ENCODE results near the gene IFIH1.

Gene IFIH1

GRCh38 chr2:162234620-162235462 is 83.6 kb downstream of the IFIH1 start:
- no peaks in the 10 kb centered on the region for H3K9me3 ChIP-seq (ENCODE audit: low read length)
- no peaks in the 10 kb centered on the region for H3K36me3 ChIP-seq (ENCODE audit: insufficient read depth, low read length)
- H3K9ac ChIP-seq (ENCODE audit: low read length): no peak overlapping the region
- H3K27ac ChIP-seq (ENCODE audit: low read depth, low read length): no peak overlapping the region
- H3K27me3 ChIP-seq (ENCODE audit: control insufficient read depth in 1 of 2, insufficient read depth in 2 of 2, low read length in 2 of 2): no peaks in the 10 kb centered on the region
- no peaks in the 10 kb centered on the region for H3K4me1 ChIP-seq (ENCODE audit: insufficient read depth, low read length)
- no peak overlapping the region for H3K4me3 ChIP-seq (ENCODE audit: low read depth in 1 of 2, low read length in 2 of 2)

- Histone ChIP-seq H3K4me1 (ENCODE audit: insufficient read depth, low read length) (no peaks in the 10 kb centered on the region), H3K9me3 (ENCODE audit: low read length) (no peaks in the 10 kb centered on the region), H3K4me3 (ENCODE audit: low read depth in 1 of 2, low read length in 2 of 2) (no peak overlapping the region), H3K36me3 (ENCODE audit: insufficient read depth, low read length) (no peaks in the 10 kb centered on the region), H3K9ac (ENCODE audit: low read length) (no peak overlapping the region), H3K27me3 (ENCODE audit: control insufficient read depth in 1 of 2, insufficient read depth in 2 of 2, low read length in 2 of 2) (no peaks in the 10 kb centered on the region), H3K27ac (ENCODE audit: low read depth, low read length) (no peak overlapping the region)
Measured at GRCh38 chr2:162233197-162233596, 85.3 kb downstream of the IFIH1 start.

- Histone ChIP-seq H3K9me3 (ENCODE audit: low read length) (no peaks in the 10 kb centered on the region), H3K27ac (ENCODE audit: low read depth, low read length) (no peak overlapping the region), H3K27me3 (ENCODE audit: control insufficient read depth in 1 of 2, insufficient read depth in 2 of 2, low read length in 2 of 2) (no peaks in the 10 kb centered on the region), H3K9ac (ENCODE audit: low read length) (no peak overlapping the region), H3K4me1 (ENCODE audit: insufficient read depth, low read length) (no peaks in the 10 kb centered on the region), H3K36me3 (ENCODE audit: insufficient read depth, low read length) (no peaks in the 10 kb centered on the region), H3K4me3 (ENCODE audit: low read depth in 1 of 2, low read length in 2 of 2) (no peak overlapping the region)
Measured at GRCh38 chr2:162232671-162233070, 85.8 kb downstream of the IFIH1 start.

GRCh38 chr2:162232027-162232426 is 86.5 kb downstream of the IFIH1 start:
- no peak overlapping the region for H3K4me3 ChIP-seq (ENCODE audit: low read depth in 1 of 2, low read length in 2 of 2)
- H3K36me3 ChIP-seq (ENCODE audit: insufficient read depth, low read length): no peaks in the 10 kb centered on the region
- no peak overlapping the region for H3K27ac ChIP-seq (ENCODE audit: low read depth, low read length)
- no peaks in the 10 kb centered on the region for H3K27me3 ChIP-seq (ENCODE audit: control insufficient read depth in 1 of 2, insufficient read depth in 2 of 2, low read length in 2 of 2)
- no peaks in the 10 kb centered on the region for H3K9me3 ChIP-seq (ENCODE audit: low read length)
- no peaks in the 10 kb centered on the region for H3K4me1 ChIP-seq (ENCODE audit: insufficient read depth, low read length)
- H3K9ac ChIP-seq (ENCODE audit: low read length): no peak overlapping the region

GRCh38 chr2:162230761-162231160 is 87.7 kb downstream of the IFIH1 start:
- no peaks in the 10 kb centered on the region for H3K9me3 ChIP-seq (ENCODE audit: low read length)
- H3K4me1 ChIP-seq (ENCODE audit: insufficient read depth, low read length): no peaks in the 10 kb centered on the region
- H3K27me3 ChIP-seq (ENCODE audit: control insufficient read depth in 1 of 2, insufficient read depth in 2 of 2, low read length in 2 of 2): no peaks in the 10 kb centered on the region
- H3K27ac ChIP-seq (ENCODE audit: low read depth, low read length): no peak overlapping the region
- H3K9ac ChIP-seq (ENCODE audit: low read length): no peak overlapping the region
- no peak overlapping the region for H3K4me3 ChIP-seq (ENCODE audit: low read depth in 1 of 2, low read length in 2 of 2)
- H3K36me3 ChIP-seq (ENCODE audit: insufficient read depth, low read length): no peaks in the 10 kb centered on the region

- no peaks in the 10 kb centered on the region for H3K4me1 ChIP-seq (ENCODE audit: insufficient read depth, low read length)
- no peaks in the 10 kb centered on the region for H3K9me3 ChIP-seq (ENCODE audit: low read length)
- H3K9ac ChIP-seq (ENCODE audit: low read length): no peak overlapping the region
- no peak overlapping the region for H3K4me3 ChIP-seq (ENCODE audit: low read depth in 1 of 2, low read length in 2 of 2)
- H3K27ac ChIP-seq (ENCODE audit: low read depth, low read length): no peak overlapping the region
- no peaks in the 10 kb centered on the region for H3K27me3 ChIP-seq (ENCODE audit: control insufficient read depth in 1 of 2, insufficient read depth in 2 of 2, low read length in 2 of 2)
- no peaks in the 10 kb centered on the region for H3K36me3 ChIP-seq (ENCODE audit: insufficient read depth, low read length)
Measured at GRCh38 chr2:162226836-162227235, 91.6 kb downstream of the IFIH1 start.

- no peaks in the 10 kb centered on the region for H3K4me1 ChIP-seq (ENCODE audit: insufficient read depth, low read length)
Measured at GRCh38 chr2:162221064-162221463, 97.4 kb downstream of the IFIH1 start.

GRCh38 chr2:162220368-162220767 is 98.1 kb downstream of the IFIH1 start:
- Histone ChIP-seq H3K36me3 (ENCODE audit: insufficient read depth, low read length) (no peaks in the 10 kb centered on the region), H3K27ac (ENCODE audit: low read depth, low read length) (no peak overlapping the region), H3K4me1 (ENCODE audit: insufficient read depth, low read length) (no peaks in the 10 kb centered on the region), H3K4me3 (ENCODE audit: low read depth in 1 of 2, low read length in 2 of 2) (no peak overlapping the region), H3K9me3 (ENCODE audit: low read length) (no peaks in the 10 kb centered on the region), H3K9ac (ENCODE audit: low read length) (no peak overlapping the region), H3K27me3 (ENCODE audit: control insufficient read depth in 1 of 2, insufficient read depth in 2 of 2, low read length in 2 of 2) (no peaks in the 10 kb centered on the region)

More at GRCh38 chr2:162221064-162221463, 97.4 kb downstream of the IFIH1 start:
- Histone ChIP-seq H3K9ac (ENCODE audit: low read length) (no peak overlapping the region), H3K27ac (ENCODE audit: low read depth, low read length) (no peak overlapping the region), H3K36me3 (ENCODE audit: insufficient read depth, low read length) (no peaks in the 10 kb centered on the region), H3K27me3 (ENCODE audit: control insufficient read depth in 1 of 2, insufficient read depth in 2 of 2, low read length in 2 of 2) (no peaks in the 10 kb centered on the region), H3K4me3 (ENCODE audit: low read depth in 1 of 2, low read length in 2 of 2) (no peak overlapping the region), H3K9me3 (ENCODE audit: low read length) (no peaks in the 10 kb centered on the region)

- Histone ChIP-seq H3K9ac (ENCODE audit: low read length) (no peak overlapping the region), H3K4me3 (ENCODE audit: low read depth in 1 of 2, low read length in 2 of 2) (no peak overlapping the region), H3K4me1 (ENCODE audit: insufficient read depth, low read length) (no peaks in the 10 kb centered on the region), H3K9me3 (ENCODE audit: low read length) (no peaks in the 10 kb centered on the region), H3K27ac (ENCODE audit: low read depth, low read length) (no peak overlapping the region), H3K36me3 (ENCODE audit: insufficient read depth, low read length) (no peaks in the 10 kb centered on the region), H3K27me3 (ENCODE audit: control insufficient read depth in 1 of 2, insufficient read depth in 2 of 2, low read length in 2 of 2) (no peaks in the 10 kb centered on the region)
Measured at GRCh38 chr2:162219426-162219825, 99.1 kb downstream of the IFIH1 start.

- Histone ChIP-seq H3K9me3 (ENCODE audit: low read length) (no peaks in the 10 kb centered on the region), H3K9ac (ENCODE audit: low read length) (no peak overlapping the region), H3K27me3 (ENCODE audit: control insufficient read depth in 1 of 2, insufficient read depth in 2 of 2, low read length in 2 of 2) (no peaks in the 10 kb centered on the region), H3K4me1 (ENCODE audit: insufficient read depth, low read length) (no peaks in the 10 kb centered on the region), H3K27ac (ENCODE audit: low read depth, low read length) (no peak overlapping the region), H3K4me3 (ENCODE audit: low read depth in 1 of 2, low read length in 2 of 2) (no peak overlapping the region), H3K36me3 (ENCODE audit: insufficient read depth, low read length) (no peaks in the 10 kb centered on the region)
Measured at GRCh38 chr2:162217598-162217997, 100.9 kb downstream of the IFIH1 start.

Data from muscle layer of colon (tissue), 2 donors.